Measurements from ENCODE around the gene UTY. TPM values are rescaled to one million over a fixed set of nuclear protein-coding genes. Genes with fewer than 3 reads are reported as not detected.

The UTY gene
- total and polyA plus RNA-seq, 2 of the 8 experiments (the other 6 are each of a cell fraction or from before 2014, with no cell fraction given) = 7.2 to 20.4 TPM

DNA sequence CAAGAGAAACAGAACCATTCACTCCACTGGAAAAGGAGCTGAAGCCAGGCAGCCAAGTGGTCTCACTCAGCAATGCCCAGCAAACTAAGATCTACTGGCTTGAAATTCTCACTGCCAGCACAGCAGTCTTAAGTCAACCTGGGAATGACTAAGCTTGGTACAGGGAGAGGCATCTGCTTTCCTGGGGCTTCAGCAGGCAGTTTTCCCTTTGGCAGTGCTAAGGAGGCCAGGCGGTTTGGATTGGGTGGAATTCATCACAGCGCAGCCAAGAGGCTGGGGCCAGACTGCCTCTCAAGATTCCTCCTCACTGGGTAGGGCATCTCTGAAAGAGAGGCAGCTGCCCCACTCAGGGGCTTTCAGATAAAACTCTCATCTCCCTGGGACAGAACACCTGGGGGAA is 149.2 kb downstream of the UTY start:
- H3K9ac ChIP-seq (replicated peaks in 1 of 4; ENCODE audit: extremely low read depth in 1 of 4, low read depth in 3 of 4, low read length in 3 of 4) = no peak overlapping the region
- TF ChIP-seq SIN3A (conservative IDR thresholded peaks at IDR 0.05 in 1 of 2, IDR thresholded peaks at IDR 0.05 in 1 of 2; ENCODE audit: low read depth in 1 of 2, low read length in 2 of 2) = no peak
- TF ChIP-seq CREB1 (IDR thresholded peaks at IDR 0.05) = no peak
- TF ChIP-seq EP300 (IDR thresholded peaks at IDR 0.05; ENCODE audit: borderline replicate concordance in 1 of 2, low read depth in 2 of 2, low read length in 2 of 2) = no peak
- TF ChIP-seq FOSL1 (IDR thresholded peaks at IDR 0.05; ENCODE audit: insufficient read depth, low read depth, low read length) = no peak
- H4K91ac ChIP-seq (replicated peaks; ENCODE audit: insufficient read length, low read length) = no peak overlapping the region
- H3K27ac ChIP-seq (ENCODE audit: low read depth, low read length) = no peak overlapping the region
- peaks cover 0 to 19% (median 7%) of the 10 kb centered on the region in 4 experiments; a peak in 5 of 8 replicates for H3K36me3 ChIP-seq (ENCODE audit: control insufficient read depth in 2 of 4, insufficient read depth in 4 of 4, low read length in 3 of 4)
- H3K56ac ChIP-seq (replicated peaks; ENCODE audit: insufficient read length, low read depth, low read length) = no peak overlapping the region
- H3K27me3 ChIP-seq (replicated peaks in 1 of 4; ENCODE audit: control insufficient read depth in 3 of 4, extremely low read depth in 1 of 4, insufficient read depth in 3 of 4, low read length in 3 of 4) = no peaks in the 10 kb centered on the region
- no peak overlapping the region for H2BK5ac ChIP-seq (ENCODE audit: low read depth, low read length)
- H4K5ac ChIP-seq (ENCODE audit: insufficient read length, low read depth, low read length) = no peak overlapping the region
- no peaks in the 10 kb centered on the region for H4K20me1 ChIP-seq (replicated peaks in 1 of 2; ENCODE audit: control insufficient read depth in 1 of 2, insufficient read depth in 2 of 2, low read length in 2 of 2)
- no peak overlapping the region for H2BK120ac ChIP-seq (replicated peaks; ENCODE audit: low read depth, low read length)
- H3K79me2 ChIP-seq (ENCODE audit: control insufficient read depth in 1 of 2, insufficient read depth in 2 of 2, low read length in 2 of 2) = peaks cover 0 to 3% of the 10 kb centered on the region in 2 experiments; a peak in 2 of 4 replicates
- H2BK12ac ChIP-seq (ENCODE audit: low read depth, low read length) = no peak overlapping the region
- no peak overlapping the region for H2BK15ac ChIP-seq (ENCODE audit: low read length)
- CTCF ChIA-PET (ENCODE audit: partially characterized antibody) = interaction anchor here (0.8 to 1.8 kb wide), 2 partner anchors 10 to 13 kb away, joined by 3 to 6 read pairs; no protein-coding TSS in a partner anchor
- H3K4me2 ChIP-seq (ENCODE audit: insufficient read depth in 1 of 2, low read depth in 2 of 2, low read length in 2 of 2) = no peak overlapping the region
- no peak overlapping the region for H2AFZ ChIP-seq (ENCODE audit: low read length)
- no peak overlapping the region for H3K18ac ChIP-seq (ENCODE audit: extremely low read depth, low read length)
- H3K23ac ChIP-seq (ENCODE audit: insufficient read length) = no peak overlapping the region
- no peaks in the 10 kb centered on the region for H3K4me1 ChIP-seq (replicated peaks in 1 of 4; ENCODE audit: control insufficient read depth in 3 of 4, insufficient read depth in 4 of 4, low read length in 3 of 4)
- 89% methylated on average over 2 of the region's 2 CpGs; no CpG with 5 or more reads in 1 of the 2 experiments for WGBS, 2 experiments (ENCODE audit: extremely low coverage in 1 of 2, insufficient coverage in 1 of 2, insufficient read length in 1 of 2, insufficient replicate concordance in 2 of 2, low coverage in 1 of 2, low lambda C conversion rate in 2 of 2, missing lambda C conversion rate in 1 of 2)
- H3K4me3 ChIP-seq (ENCODE audit: extremely low read depth in 1 of 4, insufficient read depth in 2 of 4, low read depth in 3 of 4, low read length in 4 of 4) = no peak overlapping the region
- no peak overlapping the region for H3K14ac ChIP-seq (ENCODE audit: insufficient read length)
- H3K79me1 ChIP-seq (ENCODE audit: low read depth, low read length) = no peaks in the 10 kb centered on the region
- no peaks in the 10 kb centered on the region for H3K23me2 ChIP-seq (ENCODE audit: low read depth, low read length)
- no peak overlapping the region for H3K4ac ChIP-seq (replicated peaks; ENCODE audit: insufficient read length, low read depth, low read length)
- DNase-seq (ENCODE audit: low read depth in 1 of 2, low spot score in 2 of 2) (no peak), FAIRE-seq (no peak)
- H3K9me3 ChIP-seq (ENCODE audit: insufficient read depth in 2 of 2, low read depth in 1 of 2, low read length in 1 of 2) = no peaks in the 10 kb centered on the region
- H2AK5ac ChIP-seq (ENCODE audit: low read depth, low read length) = no peak overlapping the region
- POLR2A ChIA-PET (ENCODE audit: partially characterized antibody) = no interaction called here
- no peak overlapping the region for H2BK20ac ChIP-seq (ENCODE audit: low read length)
- H4K8ac ChIP-seq (ENCODE audit: extremely low read depth, insufficient read depth, low read length) = no peak overlapping the region

Data from H1 (cell line).